ENCODE measurements around the gene ANXA11. TPM values are rescaled to one million over a fixed set of nuclear protein-coding genes. Genes with fewer than 3 reads are reported as not detected.

The ANXA11 gene
- total RNA-seq, 4 donors from 2014 or later, result 110 to 269 (median 238) TPM

GRCh38 chr10:80186364-80187012 lies 18.8 kb downstream of the ANXA11 start:
- peak in 1 of 3 donors; percentile 44 for DNase-seq
- no peaks in the 10 kb centered on the region for H3K27me3 ChIP-seq
- peak overlapping the region; percentile 65 to 86 (median 80) for H3K27ac ChIP-seq
- TF ChIP-seq POLR2A (IDR thresholded peaks at IDR 0.05), result no peak
- no peak for TF ChIP-seq CTCF (IDR thresholded peaks at IDR 0.05)
- peaks cover 4 to 71% (median 26%) of the 10 kb centered on the region in 4 donors for H3K4me1 ChIP-seq
- H3K4me3 ChIP-seq, result no peak overlapping the region
- no peaks in the 10 kb centered on the region for H3K9me3 ChIP-seq
- no peaks in the 10 kb centered on the region for H3K36me3 ChIP-seq

- no peak for DNase-seq
- H3K9me3 ChIP-seq, result no peaks in the 10 kb centered on the region
- peaks cover 0 to 6% (median 0%) of the 10 kb centered on the region in 3 donors for H3K36me3 ChIP-seq
- no peak overlapping the region for H3K4me3 ChIP-seq
- peaks cover 4 to 66% (median 22%) of the 10 kb centered on the region in 4 donors for H3K4me1 ChIP-seq
- no peaks in the 10 kb centered on the region for H3K27me3 ChIP-seq
- no peak for TF ChIP-seq POLR2A (IDR thresholded peaks at IDR 0.05)
- TF ChIP-seq CTCF (IDR thresholded peaks at IDR 0.05), result no peak
- peak overlapping the region in 1 of 4 donors; percentile 85 for H3K27ac ChIP-seq
Observed at GRCh38 chr10:80185578-80186299, 19.6 kb downstream of the ANXA11 start.

- TF ChIP-seq CTCF (IDR thresholded peaks at IDR 0.05) (no peak), POLR2A (IDR thresholded peaks at IDR 0.05) (no peak)
- Histone ChIP-seq H3K27ac (no peak overlapping the region), H3K9me3 (no peaks in the 10 kb centered on the region), H3K4me3 (no peak overlapping the region), H3K27me3 (no peaks in the 10 kb centered on the region), H3K36me3 (peaks cover 0 to 13% (median 0%) of the 10 kb centered on the region in 3 donors), H3K4me1 (peaks cover 4 to 53% (median 22%) of the 10 kb centered on the region in 4 donors)
- no peak for DNase-seq
Observed at GRCh38 chr10:80184291-80184690, 21.0 kb downstream of the ANXA11 start.

GRCh38 chr10:80183436-80183835 lies 21.9 kb downstream of the ANXA11 start:
- peaks cover 0 to 13% (median 0%) of the 10 kb centered on the region in 3 donors for H3K36me3 ChIP-seq
- TF ChIP-seq CTCF (IDR thresholded peaks at IDR 0.05) (no peak), POLR2A (IDR thresholded peaks at IDR 0.05) (no peak)
- H3K27me3 ChIP-seq, result no peaks in the 10 kb centered on the region
- DNase-seq, result peak in 1 of 3 donors; percentile 30
- no peak overlapping the region for H3K27ac ChIP-seq
- H3K4me1 ChIP-seq, result peaks cover 4 to 46% (median 14%) of the 10 kb centered on the region in 4 donors
- no peaks in the 10 kb centered on the region for H3K9me3 ChIP-seq
- no peak overlapping the region for H3K4me3 ChIP-seq

- Histone ChIP-seq H3K27me3 (no peaks in the 10 kb centered on the region), H3K9me3 (no peaks in the 10 kb centered on the region), H3K4me1 (peaks cover 2 to 46% (median 12%) of the 10 kb centered on the region in 4 donors), H3K4me3 (no peak overlapping the region), H3K27ac (no peak overlapping the region), H3K36me3 (peaks cover 0 to 13% (median 0%) of the 10 kb centered on the region in 3 donors)
- no peak for TF ChIP-seq CTCF (IDR thresholded peaks at IDR 0.05)
- no peak for TF ChIP-seq POLR2A (IDR thresholded peaks at IDR 0.05)
- DNase-seq, result no peak
Observed at GRCh38 chr10:80182986-80183385, 22.4 kb downstream of the ANXA11 start.
